A549 (cell line): ENCODE results near the gene KRT73. TPM values are rescaled to one million over a fixed set of nuclear protein-coding genes. Genes with fewer than 3 reads are reported as not detected.
A peak's percentile ranks its signal among the peaks of the same experiment; 100 is the strongest.

ENCODE experiments used
- ATAC-seq, 2 experiments: fragments of 200-7000 bp in 1 of 2; fragments of >200 bp in 1 of 2; cut with Nextera tagmentation in 1 of 2; cut with Tn5 transposase in 1 of 2; 3 replicates each; pipeline versions ENCODE4 v1.8.0 to v1.9.1; 2018 to 2020; ENCODE audit warnings: mild to moderate bottlenecking in 1 of 2, moderate library complexity in 1 of 2
- CTCF ChIA-PET: fragments of 300-600 bp; sonication (Branson Sonifier 250); formaldehyde crosslinking; extraction: SDS; loops from one replicate; lab custom pipeline; 2021; ENCODE audit warnings: antibody characterized with exemption, inconsistent platforms; lab: Yijun Ruan, JAX
- POLR2A ChIA-PET: fragments of 350-600 bp; formaldehyde crosslinking; extraction: SDS; loops from one replicate; lab custom pipeline; 2021; ENCODE audit warnings: antibody characterized with exemption, inconsistent platforms; lab: Yijun Ruan, JAX
- DNase-seq, 2 experiments: peaks; one replicate each; pipeline versions ENCODE4 v3.0.0 to v3.0.0-alpha.2; 2011 to 2016; ENCODE audit warnings: low read depth in 1 of 2, low spot score in 1 of 2
- FAIRE-seq: peaks from 2 replicates; lab custom pipeline; 2011; peaks lifted over from hg19 to GRCh38; lab: Jason Lieb, UNC
- H3K27ac ChIP-seq, 2 experiments: fragments of >200 bp; sonication (Bioruptor Twin); formaldehyde crosslinking; 3 replicates each; pipeline ENCODE4 v1.5.1; 2016 to 2017
- H3K4me1 ChIP-seq: fragments of >200 bp; sonication (Bioruptor Twin); formaldehyde crosslinking; 3 replicates; pipeline ENCODE4 v1.6.1; 2016
- H3K4me2 ChIP-seq: fragments of >200 bp; sonication (Bioruptor Twin); formaldehyde crosslinking; 3 replicates; pipeline ENCODE4 v1.6.1; 2016
- H3K4me3 ChIP-seq: fragments of >200 bp; sonication (Bioruptor Twin); formaldehyde crosslinking; 3 replicates; pipeline ENCODE4 v1.5.1; 2016
- H3K9me3 ChIP-seq: fragments of >200 bp; sonication (Bioruptor Twin); formaldehyde crosslinking; 3 replicates; pipeline ENCODE4 v1.6.1; 2016
- CEBPB ChIP-seq, 2 experiments: fragments of >200 bp in 1 of 2; sonication (Bioruptor Twin) in 1 of 2; formaldehyde crosslinking in 1 of 2; IDR thresholded peaks; 2 replicates each; pipeline ENCODE4 v1.6.1; 2012 to 2016
- CHD2 ChIP-seq: fragments of 150-350 bp; IDR thresholded peaks from 2 replicates; pipeline ENCODE4 v1.6.1; 2014; ENCODE audit warnings: low read length; ENCODE audit not compliant: partially characterized antibody
- EP300 ChIP-seq, 2 experiments: fragments of >200 bp; sonication (Bioruptor Twin); formaldehyde crosslinking; IDR thresholded peaks; 2 replicates in 1 of 2; 3 replicates in 1 of 2; pipeline ENCODE4 v1.6.1; 2016 to 2017
- ESRRA ChIP-seq: fragments of 150-350 bp; IDR thresholded peaks from 2 replicates; pipeline ENCODE4 v1.6.1; 2014; ENCODE audit warnings: mild to moderate bottlenecking, low read length, borderline replicate concordance
- FOXS1 ChIP-seq: fragments of 250-450 bp; sonication (Bioruptor Pico); IDR thresholded peaks from 2 replicates; pipeline ENCODE4 v1.5.0; 2020; ENCODE audit warnings: mild to moderate bottlenecking, moderate library complexity
- HEYL ChIP-seq: fragments of 250-450 bp; sonication (Bioruptor Pico); IDR thresholded peaks from 2 replicates; pipeline ENCODE4 v1.8.0; 2021; ENCODE audit warnings: mild to moderate bottlenecking, moderate library complexity
- HOXA7 ChIP-seq: fragments of 250-450 bp; sonication (Bioruptor Pico); IDR thresholded peaks from 2 replicates; pipeline ENCODE4 v1.5.0; 2020; ENCODE audit warnings: mild to moderate bottlenecking, moderate library complexity
- HOXB13 ChIP-seq: fragments of 250-450 bp; sonication (Bioruptor Pico); IDR thresholded peaks from 2 replicates; pipeline ENCODE4 v1.5.0; 2020; ENCODE audit warnings: low read depth, mild to moderate bottlenecking, moderate library complexity
- JUNB ChIP-seq: fragments of >200 bp; sonication (Bioruptor Twin); formaldehyde crosslinking; IDR thresholded peaks from 2 replicates; pipeline ENCODE4 v1.6.1; 2016
- KDM5A ChIP-seq: fragments of 200-600 bp; sonication (generic); IDR thresholded peaks from 2 replicates; pipeline ENCODE4 v1.6.1; 2016; ENCODE audit warnings: antibody characterized with exemption, mild to moderate bottlenecking
- MYC ChIP-seq: IDR thresholded peaks from 2 replicates; pipeline ENCODE4 v1.6.1; 2012; ENCODE audit warnings: mild to moderate bottlenecking, inconsistent platforms, low read length, improper control_type of control experiment, borderline replicate concordance
- NFE2L2 ChIP-seq: fragments of 150-350 bp; conservative IDR thresholded peaks from 2 replicates; pipeline ENCODE4 v1.6.1; 2014; ENCODE audit warnings: low read length
- NPAS2 ChIP-seq: fragments of 250-450 bp; sonication (Bioruptor Pico); IDR thresholded peaks from 2 replicates; pipeline ENCODE4 v1.8.0; 2022; ENCODE audit warnings: mild to moderate bottlenecking, moderate library complexity, borderline replicate concordance
- NR3C1 ChIP-seq: fragments of >200 bp; sonication (Bioruptor Twin); formaldehyde crosslinking; IDR thresholded peaks from 3 replicates; pipeline ENCODE4 v1.6.1; 2017
- POLR2AphosphoS2 ChIP-seq: conservative IDR thresholded peaks from 2 replicates; pipeline ENCODE4 v1.6.1; 2012; ENCODE audit warnings: low read length, improper control_type of control experiment, inconsistent platforms
- RAD21 ChIP-seq, 2 experiments: fragments of >200 bp in 1 of 2; sonication (Bioruptor Twin) in 1 of 2; formaldehyde crosslinking in 1 of 2; IDR thresholded peaks in 1 of 2; conservative IDR thresholded peaks in 1 of 2; 2 replicates in 1 of 2; 3 replicates in 1 of 2; pipeline ENCODE4 v1.6.1; 2012 to 2018; ENCODE audit warnings: inconsistent platforms in 1 of 2
- RARB ChIP-seq: fragments of 250-450 bp; sonication (Bioruptor Pico); IDR thresholded peaks from 2 replicates; pipeline ENCODE4 v1.8.0; 2021; ENCODE audit warnings: mild to moderate bottlenecking, moderate library complexity
- SREBF2 ChIP-seq: fragments of 450-650 bp; IDR thresholded peaks from 2 replicates; pipeline ENCODE4 v1.6.1; 2014; ENCODE audit warnings: mild to moderate bottlenecking, moderate library complexity
- TFCP2L1 ChIP-seq: fragments of 250-450 bp; sonication (Bioruptor Pico); IDR thresholded peaks from 2 replicates; pipeline ENCODE4 v1.5.0; 2021; ENCODE audit warnings: mild to moderate bottlenecking
- ZC3H11A ChIP-seq: fragments of 450-650 bp; IDR thresholded peaks from 2 replicates; pipeline ENCODE4 v1.6.1; 2014; ENCODE audit warnings: antibody characterized with exemption, mild to moderate bottlenecking
- ZSCAN20 ChIP-seq: fragments of 250-450 bp; sonication (Bioruptor Pico); IDR thresholded peaks from 2 replicates; pipeline ENCODE4 v1.8.0; 2022; ENCODE audit warnings: mild to moderate bottlenecking, moderate library complexity
- WGBS: methylation state at CpG from one replicate; pipeline ENCODE4 v1.1.6; 2017; ENCODE audit errors: missing lambda C conversion rate; 5-methylcytosine and 5-hydroxymethylcytosine counted together
- polyA plus RNA-seq, 4 experiments: library from polyadenylated mRNA; depleted of rRNA in 3 of 4; stranded (reverse); fragments of >200 nt; fragmentation: RNase III in 1 of 4; extraction: RNeasy Plus Mini Kit Qiagen cat#74134 plus additional on column Dnase treatment in 1 of 4; gene quantifications; 2 replicates in 3 of 4; 3 replicates in 1 of 4; pipeline ENCODE4 v1.2.3, GENCODE V29; 2011 to 2017
- TF ChIP-seq, protein P1 (sequence below): IDR thresholded peaks from 2 replicates; pipeline ENCODE4 v1.6.1; 2012
- TF ChIP-seq, protein P2 (sequence below): fragments of 200-600 bp; sonication (generic); IDR thresholded peaks from 2 replicates; pipeline ENCODE4 v1.6.1; 2016; ENCODE audit warnings: antibody characterized with exemption, mild to moderate bottlenecking, moderate library complexity
- TF ChIP-seq, protein P3 (sequence below): IDR thresholded peaks from 2 replicates; pipeline ENCODE4 v1.6.1; 2012; ENCODE audit warnings: low read depth, borderline replicate concordance
- TF ChIP-seq, protein P4 (sequence below): fragments of >200 bp; sonication (Bioruptor Twin); formaldehyde crosslinking; IDR thresholded peaks from 3 replicates; pipeline ENCODE4 v1.6.1; 2016
- TF ChIP-seq, protein P5 (sequence below): fragments of >200 bp; sonication (Bioruptor Twin); formaldehyde crosslinking; IDR thresholded peaks from 3 replicates; pipeline ENCODE4 v1.5.1; 2016
- TF ChIP-seq, protein P6 (sequence below): fragments of 250-450 bp; sonication (Bioruptor Pico); IDR thresholded peaks from 2 replicates; pipeline ENCODE4 v1.5.0; 2021; ENCODE audit warnings: mild to moderate bottlenecking, moderate library complexity, borderline replicate concordance

Gene KRT73
- polyA plus RNA-seq, 2 of the 4 experiments (the other 2 are of a cell fraction), result not detected

DNA sequence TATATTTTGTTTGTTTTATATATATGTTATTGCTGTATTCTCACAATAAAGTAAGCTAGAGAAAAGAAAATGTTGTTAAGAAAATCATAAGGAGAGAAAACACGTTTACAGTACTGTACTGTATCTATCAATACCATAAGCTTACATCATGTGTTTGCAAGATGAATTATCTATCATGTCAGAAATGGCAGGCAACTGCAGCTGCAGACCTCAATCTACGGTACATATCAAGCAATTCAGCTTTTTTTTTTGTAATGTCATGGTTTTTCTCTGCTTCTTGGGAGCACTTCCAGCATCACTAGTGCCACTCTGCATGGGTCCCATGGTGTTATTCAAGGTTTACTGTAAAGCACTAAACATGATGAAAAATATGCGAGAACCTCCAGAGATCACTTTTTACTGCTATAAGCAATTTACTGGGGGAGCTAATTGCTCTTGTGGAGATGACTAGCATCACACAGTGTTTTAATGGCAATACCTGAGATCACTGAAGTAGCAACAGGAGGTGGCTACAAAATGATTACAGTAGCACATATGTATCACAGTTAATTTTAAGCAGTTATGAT lies 42.7 kb upstream of the KRT73 start (continued):
- TF ChIP-seq, protein P1, sequence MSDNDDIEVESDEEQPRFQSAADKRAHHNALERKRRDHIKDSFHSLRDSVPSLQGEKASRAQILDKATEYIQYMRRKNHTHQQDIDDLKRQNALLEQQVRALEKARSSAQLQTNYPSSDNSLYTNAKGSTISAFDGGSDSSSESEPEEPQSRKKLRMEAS, result no peak
- TF ChIP-seq NR3C1 (no peak), ZC3H11A (no peak)

DNA sequence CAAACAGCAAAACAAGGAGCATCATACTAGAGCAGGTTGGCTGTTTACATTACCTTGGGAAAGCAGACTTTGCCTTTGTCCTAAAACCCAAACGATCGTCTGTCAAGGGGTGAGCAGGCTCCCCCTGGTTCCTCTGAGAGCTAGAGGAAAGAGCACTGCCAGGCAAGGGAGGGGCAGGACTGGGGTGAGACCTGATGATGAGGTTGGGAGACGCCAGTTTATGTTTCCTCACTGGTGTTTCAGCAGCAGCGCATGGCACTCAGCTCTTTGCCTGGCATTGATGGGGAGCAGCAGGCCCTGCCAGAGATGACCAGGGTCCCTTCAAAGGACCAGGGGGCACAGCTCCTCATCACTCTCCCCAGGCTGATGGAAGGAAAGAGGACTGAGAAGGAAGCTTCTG lies 41.6 kb upstream of the KRT73 start:
- H3K4me3 ChIP-seq, result no peak overlapping the region
- FAIRE-seq (no peak), DNase-seq (no peak), ATAC-seq (no peak)
- ChIA-PET POLR2A (no interaction called here), CTCF (interaction anchor here (0.8 to 1.1 kb wide), 3 partner anchors 206 to 516 kb away, joined by 3 to 4 read pairs (median 3); no protein-coding TSS in a partner anchor)
- H3K27ac ChIP-seq, result no peak overlapping the region
- no peaks in the 10 kb centered on the region for H3K4me1 ChIP-seq
- TF ChIP-seq, protein P2, sequence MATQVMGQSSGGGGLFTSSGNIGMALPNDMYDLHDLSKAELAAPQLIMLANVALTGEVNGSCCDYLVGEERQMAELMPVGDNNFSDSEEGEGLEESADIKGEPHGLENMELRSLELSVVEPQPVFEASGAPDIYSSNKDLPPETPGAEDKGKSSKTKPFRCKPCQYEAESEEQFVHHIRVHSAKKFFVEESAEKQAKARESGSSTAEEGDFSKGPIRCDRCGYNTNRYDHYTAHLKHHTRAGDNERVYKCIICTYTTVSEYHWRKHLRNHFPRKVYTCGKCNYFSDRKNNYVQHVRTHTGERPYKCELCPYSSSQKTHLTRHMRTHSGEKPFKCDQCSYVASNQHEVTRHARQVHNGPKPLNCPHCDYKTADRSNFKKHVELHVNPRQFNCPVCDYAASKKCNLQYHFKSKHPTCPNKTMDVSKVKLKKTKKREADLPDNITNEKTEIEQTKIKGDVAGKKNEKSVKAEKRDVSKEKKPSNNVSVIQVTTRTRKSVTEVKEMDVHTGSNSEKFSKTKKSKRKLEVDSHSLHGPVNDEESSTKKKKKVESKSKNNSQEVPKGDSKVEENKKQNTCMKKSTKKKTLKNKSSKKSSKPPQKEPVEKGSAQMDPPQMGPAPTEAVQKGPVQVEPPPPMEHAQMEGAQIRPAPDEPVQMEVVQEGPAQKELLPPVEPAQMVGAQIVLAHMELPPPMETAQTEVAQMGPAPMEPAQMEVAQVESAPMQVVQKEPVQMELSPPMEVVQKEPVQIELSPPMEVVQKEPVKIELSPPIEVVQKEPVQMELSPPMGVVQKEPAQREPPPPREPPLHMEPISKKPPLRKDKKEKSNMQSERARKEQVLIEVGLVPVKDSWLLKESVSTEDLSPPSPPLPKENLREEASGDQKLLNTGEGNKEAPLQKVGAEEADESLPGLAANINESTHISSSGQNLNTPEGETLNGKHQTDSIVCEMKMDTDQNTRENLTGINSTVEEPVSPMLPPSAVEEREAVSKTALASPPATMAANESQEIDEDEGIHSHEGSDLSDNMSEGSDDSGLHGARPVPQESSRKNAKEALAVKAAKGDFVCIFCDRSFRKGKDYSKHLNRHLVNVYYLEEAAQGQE, result no peak
- TF ChIP-seq EP300 (IDR thresholded peaks at IDR 0.05) (no peak), NFE2L2 (no peak), ZSCAN20 (CRISPR knock-in tag) (no peak), HEYL (no peak), FOXS1 (CRISPR knock-in tag) (no peak), JUNB (no peak), NR3C1 (no peak), CEBPB (IDR thresholded peaks at IDR 0.05) (no peak), RARB (CRISPR knock-in tag) (no peak), SREBF2 (no peak), MYC (no peak), ZC3H11A (no peak), KDM5A (no peak), TFCP2L1 (CRISPR knock-in tag) (no peak), NPAS2 (CRISPR knock-in tag) (no peak)
- TF ChIP-seq, protein P3, sequence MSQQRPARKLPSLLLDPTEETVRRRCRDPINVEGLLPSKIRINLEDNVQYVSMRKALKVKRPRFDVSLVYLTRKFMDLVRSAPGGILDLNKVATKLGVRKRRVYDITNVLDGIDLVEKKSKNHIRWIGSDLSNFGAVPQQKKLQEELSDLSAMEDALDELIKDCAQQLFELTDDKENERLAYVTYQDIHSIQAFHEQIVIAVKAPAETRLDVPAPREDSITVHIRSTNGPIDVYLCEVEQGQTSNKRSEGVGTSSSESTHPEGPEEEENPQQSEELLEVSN, result no peak
- TF ChIP-seq, protein P1, result no peak
- TF ChIP-seq, protein P4, sequence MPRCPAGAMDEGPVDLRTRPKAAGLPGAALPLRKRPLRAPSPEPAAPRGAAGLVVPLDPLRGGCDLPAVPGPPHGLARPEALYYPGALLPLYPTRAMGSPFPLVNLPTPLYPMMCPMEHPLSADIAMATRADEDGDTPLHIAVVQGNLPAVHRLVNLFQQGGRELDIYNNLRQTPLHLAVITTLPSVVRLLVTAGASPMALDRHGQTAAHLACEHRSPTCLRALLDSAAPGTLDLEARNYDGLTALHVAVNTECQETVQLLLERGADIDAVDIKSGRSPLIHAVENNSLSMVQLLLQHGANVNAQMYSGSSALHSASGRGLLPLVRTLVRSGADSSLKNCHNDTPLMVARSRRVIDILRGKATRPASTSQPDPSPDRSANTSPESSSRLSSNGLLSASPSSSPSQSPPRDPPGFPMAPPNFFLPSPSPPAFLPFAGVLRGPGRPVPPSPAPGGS, result no peak
- WGBS, result 82% methylated on average over 4 of the region's 4 CpGs
- no peak overlapping the region for H3K4me2 ChIP-seq
- H3K9me3 ChIP-seq, result no peaks in the 10 kb centered on the region

DNA sequence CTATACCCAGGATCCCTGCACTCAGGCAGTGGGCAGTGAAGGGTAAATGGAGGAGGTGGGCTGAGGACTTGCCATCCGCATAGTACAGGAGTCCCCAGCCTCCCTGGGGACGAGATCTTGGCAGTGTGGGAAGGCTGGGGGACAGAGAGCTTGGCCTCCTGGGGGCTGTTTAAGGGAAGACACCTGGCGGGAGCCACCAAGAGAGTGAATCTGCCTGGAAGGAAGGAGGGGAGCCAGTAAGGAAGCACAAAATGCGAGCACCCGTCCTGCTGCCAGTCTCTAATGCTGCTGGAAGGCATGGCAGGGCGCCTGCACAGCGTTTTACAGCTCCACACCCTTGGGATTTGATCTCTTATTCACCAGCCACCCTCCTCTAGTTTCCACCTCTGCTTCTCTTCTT lies 41.0 kb upstream of the KRT73 start:
- H3K4me2 ChIP-seq, result no peak overlapping the region
- no peak overlapping the region for H3K4me3 ChIP-seq
- no peaks in the 10 kb centered on the region for H3K4me1 ChIP-seq
- ATAC-seq, result peak in 1 of 2 experiments; percentile 35; a peak in 2 of 6 replicates
- no peak overlapping the region for H3K27ac ChIP-seq
- peak in 1 of 2 experiments; percentile 19 for DNase-seq
- CTCF ChIA-PET, result interaction anchor here (0.8 kb wide), 2 partner anchors 206 to 211 kb away, joined by 3 to 4 read pairs; no protein-coding TSS in a partner anchor
- H3K9me3 ChIP-seq, result no peaks in the 10 kb centered on the region
- WGBS, result 49% methylated on average over 7 of the region's 7 CpGs
- no peak for FAIRE-seq
- POLR2A ChIA-PET, result no interaction called here
- TF ChIP-seq, protein P5, sequence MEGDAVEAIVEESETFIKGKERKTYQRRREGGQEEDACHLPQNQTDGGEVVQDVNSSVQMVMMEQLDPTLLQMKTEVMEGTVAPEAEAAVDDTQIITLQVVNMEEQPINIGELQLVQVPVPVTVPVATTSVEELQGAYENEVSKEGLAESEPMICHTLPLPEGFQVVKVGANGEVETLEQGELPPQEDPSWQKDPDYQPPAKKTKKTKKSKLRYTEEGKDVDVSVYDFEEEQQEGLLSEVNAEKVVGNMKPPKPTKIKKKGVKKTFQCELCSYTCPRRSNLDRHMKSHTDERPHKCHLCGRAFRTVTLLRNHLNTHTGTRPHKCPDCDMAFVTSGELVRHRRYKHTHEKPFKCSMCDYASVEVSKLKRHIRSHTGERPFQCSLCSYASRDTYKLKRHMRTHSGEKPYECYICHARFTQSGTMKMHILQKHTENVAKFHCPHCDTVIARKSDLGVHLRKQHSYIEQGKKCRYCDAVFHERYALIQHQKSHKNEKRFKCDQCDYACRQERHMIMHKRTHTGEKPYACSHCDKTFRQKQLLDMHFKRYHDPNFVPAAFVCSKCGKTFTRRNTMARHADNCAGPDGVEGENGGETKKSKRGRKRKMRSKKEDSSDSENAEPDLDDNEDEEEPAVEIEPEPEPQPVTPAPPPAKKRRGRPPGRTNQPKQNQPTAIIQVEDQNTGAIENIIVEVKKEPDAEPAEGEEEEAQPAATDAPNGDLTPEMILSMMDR, result no peak
- no peak for TF ChIP-seq RAD21 (conservative IDR thresholded peaks at IDR 0.05 in 1 of 2, IDR thresholded peaks at IDR 0.05 in 1 of 2)
- TF ChIP-seq POLR2AphosphoS2, result no peak
- TF ChIP-seq, protein P6, sequence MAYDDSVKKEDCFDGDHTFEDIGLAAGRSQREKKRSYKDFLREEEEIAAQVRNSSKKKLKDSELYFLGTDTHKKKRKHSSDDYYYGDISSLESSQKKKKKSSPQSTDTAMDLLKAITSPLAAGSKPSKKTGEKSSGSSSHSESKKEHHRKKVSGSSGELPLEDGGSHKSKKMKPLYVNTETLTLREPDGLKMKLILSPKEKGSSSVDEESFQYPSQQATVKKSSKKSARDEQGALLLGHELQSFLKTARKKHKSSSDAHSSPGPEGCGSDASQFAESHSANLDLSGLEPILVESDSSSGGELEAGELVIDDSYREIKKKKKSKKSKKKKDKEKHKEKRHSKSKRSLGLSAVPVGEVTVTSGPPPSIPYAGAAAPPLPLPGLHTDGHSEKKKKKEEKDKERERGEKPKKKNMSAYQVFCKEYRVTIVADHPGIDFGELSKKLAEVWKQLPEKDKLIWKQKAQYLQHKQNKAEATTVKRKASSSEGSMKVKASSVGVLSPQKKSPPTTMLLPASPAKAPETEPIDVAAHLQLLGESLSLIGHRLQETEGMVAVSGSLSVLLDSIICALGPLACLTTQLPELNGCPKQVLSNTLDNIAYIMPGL (CRISPR knock-in tag), result no peak
- no peak for TF ChIP-seq HOXA7 (CRISPR knock-in tag)
- no peak for TF ChIP-seq HOXB13 (CRISPR knock-in tag)
- no peak for TF ChIP-seq ESRRA
- TF ChIP-seq CHD2, result no peak
